Endothelial cell of umbilical vein (primary cell): ENCODE data around the gene STON2. TPM values are rescaled to one million over a fixed set of nuclear protein-coding genes. Genes with fewer than 3 reads are reported as not detected.

Source experiments
- BruUV-seq: library from RNA; stranded (reverse); fragments of 400-500 nt; replicated peaks from 2 replicates; lab custom pipeline; 2021; lab: Mats Ljungman, UMichigan
- CTCF ChIA-PET: fragments of 300-600, 350-600 bp; sonication (Branson Sonifier 250); formaldehyde crosslinking; loops from one replicate; lab custom pipeline; 2021; ENCODE audit warnings: antibody characterized with exemption, inconsistent platforms; lab: Charles Lee
- POLR2A ChIA-PET: fragments of 300-600, 350-600 bp; sonication (Branson Sonifier 250); formaldehyde crosslinking; loops from one replicate; lab custom pipeline; 2021; ENCODE audit warnings: antibody characterized with exemption, inconsistent platforms; lab: Charles Lee
- DNase-seq: peaks from one replicate; pipeline ENCODE4 v3.0.0-alpha.2; 2011; ENCODE audit warnings: low read depth, low spot score
- FAIRE-seq: peaks from 2 replicates; lab custom pipeline; 2011; peaks lifted over from hg19 to GRCh38; lab: Jason Lieb, UNC
- H2AFZ ChIP-seq: 2 replicates; pipeline ENCODE4 v1.6.0; 2012; ENCODE audit warnings: low read depth, low read length, control low read depth, inconsistent platforms
- H3K27ac ChIP-seq: 2 replicates; pipeline ENCODE4 v1.5.1; 2011; ENCODE audit warnings: low read depth, mild to moderate bottlenecking, control low read depth, low read length, moderate library complexity; ENCODE audit not compliant: insufficient read depth
- H3K27me3 ChIP-seq, 2 experiments: 2 replicates each; pipeline versions ENCODE4 v1.6.0 to v1.6.1; 2011; ENCODE audit warnings: low read length in 2 of 2, mixed read lengths in 1 of 2; ENCODE audit not compliant: control insufficient read depth in 2 of 2, insufficient read depth in 2 of 2
- H3K36me3 ChIP-seq, 2 experiments: 2 replicates in 1 of 2; 3 replicates in 1 of 2; pipeline ENCODE4 v1.5.1; 2011; ENCODE audit warnings: low read length in 2 of 2, mild to moderate bottlenecking in 1 of 2, moderate library complexity in 1 of 2; ENCODE audit not compliant: control insufficient read depth in 2 of 2, insufficient read depth in 2 of 2; ENCODE audit errors: extremely low read depth in 1 of 2
- H3K4me1 ChIP-seq: 3 replicates; pipeline ENCODE4 v1.5.1; 2011; ENCODE audit warnings: mild to moderate bottlenecking, low read length; ENCODE audit not compliant: control insufficient read depth, insufficient read depth; ENCODE audit errors: extremely low read depth
- H3K4me2 ChIP-seq: 2 replicates; pipeline ENCODE4 v1.6.1; 2011; ENCODE audit warnings: low read length, control low read depth, mixed read lengths; ENCODE audit not compliant: insufficient read depth
- H3K4me3 ChIP-seq, 3 experiments: fragments of 200-600 bp in 1 of 3; sonication (generic), shearing (Covaris generic) in 1 of 3; replicated peaks in 1 of 3; 2 replicates each; pipeline ENCODE4 v1.5.1; 2011 to 2016; ENCODE audit warnings: control low read depth in 3 of 3, low read length in 3 of 3, mild to moderate bottlenecking in 2 of 3, inconsistent platforms in 1 of 3, low read depth in 1 of 3, moderate library complexity in 1 of 3; ENCODE audit not compliant: insufficient read depth in 1 of 3
- H3K79me2 ChIP-seq: 2 replicates; pipeline ENCODE4 v1.6.0; 2012; ENCODE audit warnings: low read length, inconsistent platforms; ENCODE audit not compliant: control insufficient read depth, insufficient read depth
- H3K9ac ChIP-seq: replicated peaks from 2 replicates; pipeline ENCODE3; 2011; ENCODE audit warnings: low read length, control low read depth; ENCODE audit not compliant: insufficient read depth; ENCODE audit errors: extremely low read depth
- H3K9me1 ChIP-seq: replicated peaks from 3 replicates; pipeline ENCODE4 v1.6.0; 2011; ENCODE audit warnings: mild to moderate bottlenecking, low read length; ENCODE audit not compliant: control insufficient read depth, insufficient read depth; ENCODE audit errors: extremely low read depth
- H3K9me3 ChIP-seq: replicated peaks from 2 replicates; pipeline ENCODE4 v1.5.1; 2012; ENCODE audit warnings: low read length, inconsistent platforms; ENCODE audit not compliant: control insufficient read depth, insufficient read depth
- H4K20me1 ChIP-seq: replicated peaks from 2 replicates; pipeline ENCODE3; 2011; ENCODE audit warnings: mild to moderate bottlenecking, low read length; ENCODE audit not compliant: control insufficient read depth, insufficient read depth; ENCODE audit errors: extremely low read depth
- CTCF ChIP-seq, 2 donors: IDR thresholded peaks; 1 replicate in 1 of 2; 2 replicates in 1 of 2; pipeline ENCODE4 v1.5.1; 2011; ENCODE audit warnings: low read length in 2 of 2, mild to moderate bottlenecking in 2 of 2, moderate library complexity in 2 of 2, control low read depth in 1 of 2, inconsistent platforms in 1 of 2, low read depth in 1 of 2; ENCODE audit not compliant: insufficient read depth in 1 of 2; ENCODE audit errors: extremely low read depth in 1 of 2
- EZH2 ChIP-seq: IDR thresholded peaks from 2 replicates; pipeline ENCODE4 v1.6.1; 2012; ENCODE audit warnings: borderline replicate concordance, low read depth, mild to moderate bottlenecking, moderate library complexity, low read length, inconsistent platforms; ENCODE audit not compliant: severe bottlenecking
- FOS ChIP-seq: IDR thresholded peaks from 2 replicates; pipeline ENCODE4 v1.6.1; 2011; ENCODE audit warnings: mild to moderate bottlenecking, low read length, moderate library complexity, borderline replicate concordance; ENCODE audit not compliant: insufficient read depth
- GATA2 ChIP-seq: IDR thresholded peaks from 2 replicates; pipeline ENCODE4 v1.7.0; 2011; ENCODE audit warnings: low read depth, mild to moderate bottlenecking, moderate library complexity, mixed read lengths, low read length; ENCODE audit not compliant: insufficient read length, insufficient read depth
- JUN ChIP-seq: IDR thresholded peaks from 2 replicates; pipeline ENCODE4 v1.6.1; 2011; ENCODE audit warnings: borderline replicate concordance, low read depth; ENCODE audit not compliant: insufficient read length, insufficient read depth
- MAX ChIP-seq: IDR thresholded peaks from 2 replicates; pipeline ENCODE4 v1.6.1; 2011; ENCODE audit not compliant: insufficient read depth, insufficient read length
- MYC ChIP-seq: IDR thresholded peaks from one replicate; pipeline ENCODE4 v1.6.1; 2011; ENCODE audit warnings: mild to moderate bottlenecking, low read depth, low read length
- POLR2A ChIP-seq: IDR thresholded peaks from 2 replicates; pipeline ENCODE4 v1.6.1; 2012; ENCODE audit warnings: low read depth, mild to moderate bottlenecking, control low read depth, low read length
- POLR2AphosphoS5 ChIP-seq: IDR thresholded peaks from 2 replicates; pipeline ENCODE4 v1.6.1; 2012; ENCODE audit warnings: low read depth, mild to moderate bottlenecking, control low read depth, low read length, moderate library complexity; ENCODE audit not compliant: insufficient read depth
- dilution Hi-C: fragments of 300-500 bp; cut with MboI; formaldehyde crosslinking; loops from one replicate; pipeline ENCODE4 v1.15.0; 2019; ENCODE audit warnings: low sequenced_read_pairs; ENCODE audit not compliant: extremely low pct_ligation_motif_present
- intact Hi-C: fragments of 100-400 bp; cut with micrococcal nuclease; formaldehyde crosslinking; loops from one replicate; pipeline ENCODE4 v1.10.0; 2022
- polyA plus RNA-seq, 4 experiments: library from polyadenylated mRNA; depleted of rRNA in 3 of 4; stranded (reverse) in 3 of 4; unstranded in 1 of 4; fragments of >200 nt; gene quantifications; 2 replicates each; pipeline versions ENCODE4 v1.2.1 to v1.2.3, GENCODE V29; 2011 to 2012; ENCODE audit warnings: missing spikeins in 1 of 4
- total RNA-seq: library from RNA; stranded (reverse); gene quantifications from 2 replicates; pipeline ENCODE4 v1.2.3, GENCODE V29; 2021

The STON2 gene
- total and polyA plus RNA-seq, 2 donors (not counting 3 experiments of a cell fraction or from before 2014, with no cell fraction given), result not detected

DNA sequence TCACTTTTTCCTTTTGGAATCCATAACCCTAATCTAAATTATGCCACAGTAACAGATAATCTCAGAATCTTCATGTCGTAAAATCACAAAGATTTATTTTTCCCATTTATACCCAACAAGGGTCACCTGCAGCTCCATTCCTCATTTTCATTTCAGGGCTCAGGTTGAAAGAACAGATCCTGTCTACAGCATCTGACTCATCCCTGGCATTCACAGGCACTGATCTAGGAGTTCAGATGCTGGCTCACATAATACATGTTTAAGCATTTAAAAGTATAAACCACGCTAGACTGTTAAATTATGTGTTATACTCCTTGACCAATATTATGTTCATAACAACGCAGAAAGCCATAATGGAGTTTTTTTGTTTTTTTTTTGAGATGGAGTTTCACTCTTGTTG, 58.3 kb downstream of the STON2 start:
- FAIRE-seq, result no peak
- Histone ChIP-seq H3K9ac (no peak overlapping the region), H3K9me1 (no peaks in the 10 kb centered on the region), H3K4me3 (no peak overlapping the region), H2AFZ (no peak overlapping the region), H3K27me3 (no peaks in the 10 kb centered on the region), H4K20me1 (no peaks in the 10 kb centered on the region), H3K27ac (no peak overlapping the region), H3K4me2 (no peak overlapping the region), H3K79me2 (no peaks in the 10 kb centered on the region), H3K36me3 (no peaks in the 10 kb centered on the region), H3K9me3 (no peaks in the 10 kb centered on the region), H3K4me1 (no peaks in the 10 kb centered on the region)
- POLR2A ChIA-PET, result no interaction called here
- no peak for DNase-seq
- no TSS peak for BruUV-seq
- no peak for TF ChIP-seq FOS
- TF ChIP-seq JUN, result no peak
- no peak for TF ChIP-seq MAX
- TF ChIP-seq CTCF (IDR thresholded peaks at IDR 0.05; ENCODE audit: extremely low read depth in 1 of 2, insufficient read depth in 1 of 2, low read depth in 1 of 2, low read length in 2 of 2), result no peak
- TF ChIP-seq POLR2A, result no peak
- TF ChIP-seq GATA2, result no peak
- TF ChIP-seq MYC, result no peak
- TF ChIP-seq EZH2, result no peak
- TF ChIP-seq POLR2AphosphoS5, result no peak
- dilution Hi-C loops (no loop called here), intact Hi-C loops (no loop called here)
- CTCF ChIA-PET, result no interaction called here
